Kidney epithelial cell (primary cell): ENCODE data around the gene IRGQ. TPM values are rescaled to one million over a fixed set of nuclear protein-coding genes. Genes with fewer than 3 reads are reported as not detected.

Source experiments
- DNase-seq: peaks from one replicate; pipeline ENCODE4 v3.0.0-alpha.2; 2010; ENCODE audit warnings: low read depth
- H3K27me3 ChIP-seq: 2 replicates; pipeline ENCODE4 v1.6.0; 2011; ENCODE audit warnings: low read length; ENCODE audit not compliant: control insufficient read depth, insufficient read depth
- H3K36me3 ChIP-seq: 2 replicates; pipeline ENCODE4 v1.5.1; 2011; ENCODE audit warnings: low read length; ENCODE audit not compliant: control insufficient read depth, insufficient read depth
- H3K4me3 ChIP-seq: 2 replicates; pipeline ENCODE4 v1.5.1; 2011; ENCODE audit warnings: low read depth, mild to moderate bottlenecking, control low read depth, low read length
- CTCF ChIP-seq: IDR thresholded peaks from 2 replicates; pipeline ENCODE4 v1.5.1; 2011; ENCODE audit warnings: mild to moderate bottlenecking, moderate library complexity, low read length, control low read depth, inconsistent platforms; ENCODE audit not compliant: insufficient read depth, poor library complexity, severe bottlenecking
- total RNA-seq: library from RNA; depleted of rRNA; stranded (reverse); fragments of >200 nt; gene quantifications from 2 replicates; pipeline ENCODE4 v1.2.3, GENCODE V29; 2015

The IRGQ gene
- total RNA-seq, 1 donor from 2014 or later, result 49.6 TPM

GRCh38 chr19:43634872-43635560, 39.1 kb upstream of the IRGQ start:
- peaks cover 6% of the 10 kb centered on the region for H3K27me3 ChIP-seq
- DNase-seq, result no peak
- H3K36me3 ChIP-seq, result no peaks in the 10 kb centered on the region
- TF ChIP-seq CTCF, result no peak
- H3K4me3 ChIP-seq, result no peak overlapping the region

GRCh38 chr19:43634506-43634871, 38.6 kb upstream of the IRGQ start:
- no peaks in the 10 kb centered on the region for H3K36me3 ChIP-seq
- H3K27me3 ChIP-seq, result peaks cover 3% of the 10 kb centered on the region
- no peak for TF ChIP-seq CTCF
- no peak overlapping the region for H3K4me3 ChIP-seq
- DNase-seq, result no peak

GRCh38 chr19:43634068-43634467, 38.1 kb upstream of the IRGQ start:
- TF ChIP-seq CTCF, result no peak
- Histone ChIP-seq H3K36me3 (no peaks in the 10 kb centered on the region), H3K4me3 (no peak overlapping the region), H3K27me3 (peaks cover under 1% of the 10 kb centered on the region)
- no peak for DNase-seq

- H3K4me3 ChIP-seq, result no peak overlapping the region
- H3K27me3 ChIP-seq, result no peaks in the 10 kb centered on the region
- no peak for TF ChIP-seq CTCF
- H3K36me3 ChIP-seq, result no peaks in the 10 kb centered on the region
- DNase-seq, result no peak
Measured at GRCh38 chr19:43633520-43633919, 37.6 kb upstream of the IRGQ start.

- H3K4me3 ChIP-seq, result no peak overlapping the region
- no peaks in the 10 kb centered on the region for H3K36me3 ChIP-seq
- no peak for TF ChIP-seq CTCF
- no peaks in the 10 kb centered on the region for H3K27me3 ChIP-seq
- no peak for DNase-seq
Measured at GRCh38 chr19:43631491-43631890, 35.6 kb upstream of the IRGQ start.
